SIG-M5 (cell line): ENCODE results near the gene LRMDA.

Experiments used
- DNase-seq: peaks from one replicate; lab custom pipeline; 2025; lab: John Stamatoyannopoulos, UW

The LRMDA gene

DNA sequence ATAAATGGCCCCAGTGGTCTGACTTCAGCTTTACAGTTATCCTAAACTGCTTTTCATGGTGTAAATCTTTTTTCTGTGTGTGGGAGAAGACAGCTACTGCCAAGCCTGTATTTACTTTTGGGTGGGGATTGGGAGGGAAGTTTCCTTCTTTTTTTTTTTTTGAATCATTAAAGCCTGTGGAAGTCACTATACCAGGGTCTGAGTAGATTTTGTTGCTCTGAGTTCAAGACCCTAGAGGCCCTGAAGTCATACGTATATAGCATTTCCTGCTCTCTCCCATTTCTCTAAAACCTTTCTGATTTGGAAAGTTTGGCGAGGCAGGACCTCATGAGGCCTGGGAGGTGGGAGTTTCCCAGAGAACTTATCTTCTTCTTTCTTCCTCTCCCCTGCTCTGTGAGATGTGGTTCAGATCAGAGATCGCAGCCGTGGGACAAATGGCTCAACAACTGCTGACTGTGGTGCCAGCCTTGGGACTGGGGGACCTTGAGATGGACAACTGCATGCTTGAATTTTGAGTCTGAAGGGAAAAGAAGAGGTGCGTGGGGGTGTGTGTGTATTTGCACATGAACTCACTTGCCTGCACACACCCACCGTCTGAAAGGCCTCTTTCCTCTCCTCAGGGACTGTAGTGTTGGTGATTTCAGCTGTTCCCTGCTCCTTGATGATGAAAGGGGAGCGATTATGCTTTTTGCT is 18.1 kb downstream of the LRMDA start:
- DNase-seq: no peak

DNA sequence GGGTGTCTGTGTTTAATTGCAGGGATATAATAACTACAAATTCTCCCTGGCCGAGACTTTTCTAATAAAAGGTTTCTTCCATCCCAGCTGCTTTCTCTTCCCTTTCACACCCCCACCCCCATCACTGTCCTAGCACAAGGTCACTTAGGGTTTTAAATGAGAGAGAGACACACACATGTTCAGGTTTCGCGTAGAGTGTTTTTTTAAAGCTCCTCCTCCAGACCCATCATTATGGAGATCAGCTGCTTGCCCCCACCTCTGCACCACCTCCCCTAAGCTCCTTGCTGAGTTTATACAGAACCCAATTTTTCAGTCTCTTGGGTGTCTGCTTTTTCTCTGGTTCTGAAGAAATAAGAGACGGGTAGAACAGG is 18.6 kb downstream of the LRMDA start:
- no peak for DNase-seq

DNA sequence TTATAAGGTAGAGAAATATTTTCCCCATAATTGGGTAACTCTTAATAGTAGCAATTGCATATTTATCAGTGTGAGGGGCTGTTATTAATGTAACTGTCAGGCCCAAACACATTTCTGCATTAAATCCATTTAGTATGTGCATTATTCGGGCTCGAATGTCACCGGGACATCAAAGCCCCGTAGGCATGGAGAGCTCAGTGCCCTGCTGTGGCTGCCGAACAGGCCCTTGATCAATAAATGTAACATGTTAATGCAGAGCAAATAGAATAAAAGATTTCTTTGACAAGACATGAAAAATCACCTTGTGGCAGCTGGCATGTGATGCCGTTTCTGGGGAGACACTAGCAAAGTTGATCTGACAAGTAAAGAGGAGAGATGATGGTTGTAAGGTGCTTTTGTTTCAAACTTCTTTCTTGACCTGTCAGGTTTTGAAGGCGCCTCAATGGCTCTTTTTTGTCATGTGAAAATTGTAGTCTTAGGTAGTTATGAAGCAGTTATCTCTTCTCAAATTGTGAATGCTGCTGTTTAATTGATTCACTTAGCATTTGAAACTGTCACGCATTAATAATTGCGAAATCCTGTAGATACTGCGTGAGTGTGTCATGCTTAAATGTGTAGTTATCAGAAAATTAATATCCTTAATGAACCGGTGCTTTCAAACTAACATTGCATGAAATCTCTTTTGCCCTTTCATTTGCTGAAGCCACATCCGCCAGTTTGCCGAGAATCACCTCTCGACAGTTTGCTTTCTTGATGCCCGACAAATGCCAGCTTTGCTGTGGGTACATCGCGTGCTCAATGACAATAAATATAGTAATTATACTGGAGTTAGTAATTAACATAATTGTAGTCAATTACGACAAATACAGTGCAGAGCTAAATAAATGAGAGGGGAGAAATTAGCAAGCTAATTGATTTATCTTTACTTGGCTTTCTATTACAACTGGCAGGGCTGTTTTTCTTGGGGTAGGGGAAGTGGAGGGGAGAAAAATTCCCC is 19.5 kb downstream of the LRMDA start:
- DNase-seq: no peak

DNA sequence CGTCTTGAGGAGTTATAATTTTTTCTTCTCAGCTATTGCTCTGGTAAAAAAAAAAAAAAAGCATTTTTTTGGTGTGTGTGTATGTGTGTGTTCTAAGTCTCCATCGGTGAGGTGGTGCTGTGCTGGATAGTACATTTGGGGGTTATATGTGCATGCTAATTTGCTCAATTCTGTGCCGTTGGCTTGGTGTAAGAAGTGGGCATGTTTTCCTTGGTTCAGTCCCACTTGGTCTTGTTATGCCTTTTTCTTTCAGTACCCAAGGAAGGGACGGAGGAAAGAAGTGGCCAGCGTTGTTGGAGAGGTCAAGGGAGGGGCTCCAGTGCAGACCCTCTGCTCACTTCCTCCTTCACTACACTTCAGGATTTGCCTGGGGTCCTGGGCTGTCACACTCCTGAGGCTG is 20.4 kb downstream of the LRMDA start:
- DNase-seq: no peak

DNA sequence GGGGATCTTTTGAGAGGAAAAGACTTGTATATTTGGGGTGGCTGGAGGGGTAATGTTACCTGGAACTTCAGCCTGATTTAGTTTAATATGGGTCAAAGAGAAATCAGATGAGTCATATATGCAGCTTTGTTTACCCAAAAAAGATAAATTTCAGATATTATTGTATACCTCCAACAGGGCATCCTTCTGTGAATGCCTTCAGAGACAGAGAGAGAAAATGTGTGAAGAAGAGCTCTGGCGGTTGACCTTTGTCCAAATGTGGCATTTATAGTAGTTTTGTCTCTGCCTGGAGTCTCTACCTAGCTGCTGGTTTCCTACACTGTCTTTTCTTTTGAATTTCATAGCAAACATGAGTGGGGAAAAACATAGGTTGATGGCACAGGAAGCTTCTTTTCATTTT is 21.6 kb downstream of the LRMDA start:
- no peak for DNase-seq

DNA sequence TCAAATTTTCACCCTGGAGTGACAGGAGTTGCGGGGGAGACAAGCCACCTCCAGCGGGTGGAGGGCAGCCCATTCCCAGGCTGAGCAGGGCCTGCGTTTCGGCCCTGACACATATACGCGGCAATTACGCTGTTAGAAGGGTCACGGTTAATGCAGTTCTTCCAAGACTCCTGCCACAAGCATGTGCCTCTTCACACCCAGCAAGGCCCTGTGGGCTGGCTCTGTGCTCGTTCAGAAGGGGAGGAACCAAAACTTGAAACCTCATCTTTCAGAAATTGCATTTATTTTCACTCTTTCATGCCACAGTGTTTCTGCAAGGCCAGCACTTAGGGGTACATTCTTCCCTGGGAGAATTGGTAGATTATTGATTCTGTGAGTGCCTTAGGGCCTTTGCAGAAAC is 24.7 kb downstream of the LRMDA start:
- no peak for DNase-seq

DNA sequence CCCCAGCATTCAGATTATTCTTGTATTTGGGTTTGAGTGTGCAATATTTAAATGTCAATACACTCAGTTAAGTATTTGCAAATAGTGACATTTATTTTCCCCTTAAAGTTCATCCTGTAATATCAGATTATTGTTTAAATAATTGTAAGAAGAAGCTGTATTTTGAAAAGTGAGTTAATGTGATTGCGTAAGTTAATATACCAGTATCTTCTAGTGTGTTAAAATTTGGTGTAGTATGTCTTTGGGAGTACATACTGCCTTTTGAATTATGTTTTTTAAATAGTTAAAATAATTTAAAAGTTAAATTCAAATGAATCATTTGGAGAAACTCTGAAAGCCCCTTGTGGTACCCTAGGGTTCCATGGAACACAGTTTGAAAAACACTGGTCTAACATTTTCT is 28.6 kb downstream of the LRMDA start:
- DNase-seq: no peak

DNA sequence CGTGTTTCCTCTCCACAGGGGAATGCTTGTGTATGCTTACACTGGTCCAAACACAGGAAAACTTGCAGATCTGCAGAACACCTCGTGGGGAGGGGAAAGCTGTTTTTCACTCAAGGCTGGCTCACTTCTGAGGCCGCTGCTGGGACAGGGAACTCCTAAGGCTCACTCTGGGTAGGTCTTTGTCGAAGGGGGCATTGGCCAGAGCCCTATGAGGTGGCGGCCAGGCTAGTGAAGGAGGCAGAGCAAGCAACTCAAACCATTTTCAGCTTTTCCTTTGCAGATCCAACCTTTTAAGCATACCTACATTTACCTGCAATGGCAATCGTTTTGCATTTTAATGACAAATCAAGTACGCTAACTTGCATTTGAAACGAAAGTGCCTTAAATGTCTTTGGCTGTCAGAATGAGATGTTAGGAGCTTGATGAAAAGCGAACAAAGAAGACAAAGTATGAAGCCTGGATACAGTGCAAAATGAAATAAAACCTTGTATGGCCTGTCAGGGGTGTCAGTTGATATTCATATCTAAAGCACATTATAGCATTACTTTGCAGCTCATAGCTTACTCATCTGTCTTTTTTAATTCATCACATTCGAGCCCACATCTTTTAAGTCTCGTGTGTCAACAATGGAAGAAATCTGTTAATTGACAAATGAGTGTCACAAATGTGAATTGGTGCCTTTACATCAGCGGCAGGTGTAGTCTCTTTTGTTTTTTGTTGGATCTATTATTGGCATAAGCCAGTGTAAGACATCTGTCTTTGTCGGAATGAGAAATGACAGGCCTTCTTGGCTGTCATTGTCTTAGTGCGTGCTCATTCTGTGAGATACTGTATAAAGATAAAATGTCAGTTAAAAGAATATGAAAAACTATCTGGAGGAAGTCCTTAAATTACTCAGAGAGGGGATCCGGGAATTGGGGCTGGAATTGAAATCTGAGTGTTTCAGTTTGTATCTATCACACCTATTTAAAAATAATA is 30.5 kb downstream of the LRMDA start:
- no peak for DNase-seq

DNA sequence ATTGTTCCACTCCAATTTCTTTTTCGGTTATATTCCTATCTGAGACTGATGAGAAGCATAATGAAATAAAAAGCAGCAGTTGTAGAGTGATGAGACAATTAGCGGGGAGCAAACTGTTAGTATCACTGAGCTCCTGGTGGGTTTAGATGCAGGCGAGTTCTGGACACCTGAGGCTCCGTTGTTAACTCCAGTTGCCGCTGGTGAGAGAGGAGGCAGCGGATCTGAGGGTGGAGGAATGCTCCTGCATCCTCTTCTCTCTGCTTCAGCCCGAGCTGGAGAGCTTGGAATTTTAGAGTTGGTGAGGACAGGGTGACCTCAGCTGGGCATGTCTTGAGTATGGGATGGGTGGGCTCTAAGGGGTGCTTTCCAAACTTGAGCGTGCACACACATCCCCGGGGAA is 31.4 kb downstream of the LRMDA start:
- no peak for DNase-seq

DNA sequence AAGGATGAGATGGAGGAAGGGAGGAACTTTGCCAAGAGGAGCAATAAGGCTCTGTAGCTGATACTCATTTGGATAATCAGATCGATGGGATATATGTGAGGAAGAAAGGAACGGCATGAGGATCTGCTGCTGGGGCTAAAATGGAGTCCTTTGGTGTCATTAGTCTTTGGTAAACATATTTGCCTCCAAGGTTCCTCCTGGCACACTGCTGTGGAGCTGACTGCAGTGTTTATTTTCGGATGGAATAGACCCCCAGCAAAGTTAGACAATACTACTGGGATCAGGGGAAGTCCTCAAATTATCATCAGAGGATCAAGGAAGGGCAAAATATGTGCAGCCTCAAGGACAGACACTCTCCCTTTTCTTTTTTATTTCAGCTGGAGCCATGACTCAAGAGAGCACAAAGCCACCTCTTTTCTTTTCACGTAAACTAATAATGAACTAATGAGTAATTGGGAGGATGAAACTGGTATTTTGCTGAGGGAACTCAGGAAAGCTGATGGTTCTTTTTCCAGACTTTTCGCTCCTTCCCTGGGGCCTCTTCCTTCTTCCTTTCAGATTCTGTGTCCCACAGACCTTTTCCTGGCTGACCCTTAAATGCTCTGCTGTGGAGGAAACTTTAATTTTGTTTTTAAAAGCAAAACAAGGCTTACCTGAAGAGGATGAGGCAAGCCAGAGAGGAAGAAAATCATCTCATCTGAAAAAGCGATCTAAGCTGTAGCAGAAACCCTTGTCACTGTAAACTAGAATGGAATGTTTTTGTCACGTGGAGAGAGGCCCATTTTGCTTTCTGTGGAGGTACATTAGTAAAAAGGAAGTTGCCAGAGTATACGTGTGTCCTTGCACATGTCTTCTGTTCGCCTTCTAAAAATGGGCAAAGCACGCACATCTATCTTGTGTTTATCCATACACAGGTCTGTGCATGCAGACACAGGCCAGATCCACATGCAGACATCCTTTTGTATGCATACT is 33.3 kb downstream of the LRMDA start:
- DNase-seq: no peak

DNA sequence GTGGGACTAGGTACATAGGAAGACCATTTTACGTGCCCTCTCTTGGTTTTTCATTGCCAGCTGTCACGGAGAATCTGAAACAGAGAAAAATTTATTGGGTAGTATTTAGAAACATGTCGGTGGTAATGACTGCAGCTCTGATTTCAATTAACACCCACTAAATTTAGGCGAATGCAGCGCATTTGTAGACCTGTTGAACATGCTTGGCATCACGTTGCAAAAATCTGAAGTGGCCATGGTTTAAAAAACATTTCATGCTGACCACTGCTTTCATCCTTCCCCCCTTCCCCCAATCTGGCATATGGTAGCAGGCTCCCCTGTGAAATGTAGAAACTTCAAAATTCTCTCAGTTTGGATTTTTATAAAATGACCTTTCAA is 34.0 kb downstream of the LRMDA start:
- no peak for DNase-seq

DNA sequence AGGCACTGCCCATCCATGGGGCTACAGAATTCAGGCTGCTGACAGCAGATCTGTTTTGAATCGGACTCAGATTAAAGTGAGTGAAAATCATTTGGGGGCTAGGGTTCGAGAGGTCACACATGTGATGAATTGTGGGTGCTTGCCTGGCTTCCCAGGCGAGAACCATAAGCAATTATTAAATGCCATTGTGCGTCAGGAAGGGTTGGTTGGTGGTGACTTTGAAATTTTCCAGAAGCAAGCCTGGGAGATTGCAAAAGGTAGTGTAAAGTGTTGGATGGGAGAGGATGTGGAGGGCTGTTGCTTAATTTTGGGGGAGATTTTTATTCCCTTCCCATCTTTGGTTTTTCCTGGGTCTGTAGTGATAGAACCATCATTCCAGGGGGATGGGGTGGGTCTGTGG is 34.6 kb downstream of the LRMDA start:
- no peak for DNase-seq

DNA sequence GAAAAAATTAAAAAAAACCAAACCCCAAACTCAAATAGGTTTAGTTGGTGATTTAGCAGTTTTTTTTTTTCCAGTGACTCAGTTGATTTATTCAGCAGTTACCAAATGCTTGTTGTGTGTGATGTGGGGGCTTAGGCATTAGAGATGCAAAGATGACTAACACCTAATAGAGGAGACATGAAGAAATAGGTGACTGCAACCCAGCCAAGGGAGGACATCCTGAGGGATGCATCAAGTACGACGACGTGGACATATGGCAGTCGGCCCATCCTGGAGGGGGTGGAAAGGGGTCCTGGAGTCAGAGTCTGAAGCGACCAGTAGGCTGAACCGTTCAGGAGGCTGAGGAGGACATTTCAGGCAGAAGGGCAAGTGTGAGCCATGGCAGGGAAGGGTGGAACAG is 35.5 kb downstream of the LRMDA start:
- DNase-seq: no peak

DNA sequence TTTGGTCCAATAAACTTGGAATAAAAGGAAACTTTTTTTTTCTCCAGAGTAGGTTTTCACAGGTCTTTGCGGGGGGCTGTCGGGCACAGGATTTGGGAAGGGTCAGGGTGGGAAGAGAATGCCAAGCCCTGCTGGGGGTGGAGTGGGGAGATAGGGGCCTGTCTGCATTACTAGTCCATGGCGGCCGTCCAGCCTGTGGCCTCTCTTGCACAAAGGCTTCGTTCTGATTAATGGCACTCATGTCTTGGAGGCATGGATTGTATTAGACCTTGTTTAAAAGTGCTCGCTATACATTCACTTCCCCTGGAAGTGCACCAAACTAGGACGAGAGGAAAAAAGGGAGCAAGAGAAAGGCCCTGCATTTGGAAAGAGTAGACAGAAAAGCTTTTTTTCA is 37.2 kb downstream of the LRMDA start:
- DNase-seq: no peak

DNA sequence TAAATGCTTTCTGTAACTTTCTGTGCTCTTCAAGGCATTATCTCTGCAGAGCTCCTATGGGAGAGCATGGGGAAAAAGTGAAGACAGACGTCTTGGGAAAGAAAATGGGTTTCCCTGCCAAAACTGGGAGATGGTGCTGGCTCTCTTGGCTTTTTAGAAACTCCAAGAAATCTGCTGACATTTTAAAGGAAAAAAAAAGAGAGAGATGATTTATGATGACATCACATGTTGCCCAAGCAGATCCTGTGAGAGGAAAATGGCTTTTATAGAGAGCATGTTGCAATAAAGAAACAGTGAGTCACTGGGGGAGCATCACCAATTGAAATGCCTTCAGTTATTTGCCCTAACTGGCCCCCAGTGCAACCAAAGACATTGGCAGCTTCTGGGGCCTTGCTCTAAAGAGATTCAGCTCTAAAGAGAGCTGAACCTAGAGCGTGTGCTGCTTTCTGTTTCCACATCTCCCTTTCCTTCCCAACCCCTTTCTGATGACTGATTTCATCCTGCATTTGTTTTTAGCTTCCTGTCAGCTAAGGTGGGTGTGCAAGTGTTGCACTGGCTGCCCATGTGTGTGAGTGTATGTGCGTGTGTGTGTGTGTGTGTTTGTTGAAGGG is 37.7 kb downstream of the LRMDA start:
- DNase-seq: peak; percentile 92

DNA sequence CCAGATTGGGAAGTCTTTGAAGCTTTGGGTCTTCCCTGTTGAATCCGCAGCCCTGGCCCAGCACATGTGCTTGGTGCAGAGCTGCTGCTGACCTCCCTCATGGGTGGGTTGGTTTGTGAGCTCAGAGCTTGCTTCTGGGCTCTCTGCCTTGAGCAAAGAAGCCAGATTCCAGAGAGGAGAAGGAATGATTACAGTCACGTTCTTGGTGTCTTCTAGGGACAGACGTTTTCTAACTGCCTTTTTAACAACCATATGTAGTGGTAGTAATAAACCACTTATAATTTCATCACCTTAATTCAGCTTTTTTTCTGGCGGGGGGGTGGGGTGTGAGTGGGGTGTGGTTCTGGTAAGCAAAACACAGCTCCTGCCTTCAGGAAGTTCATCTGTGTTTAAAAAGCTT is 39.5 kb downstream of the LRMDA start:
- DNase-seq: no peak

DNA sequence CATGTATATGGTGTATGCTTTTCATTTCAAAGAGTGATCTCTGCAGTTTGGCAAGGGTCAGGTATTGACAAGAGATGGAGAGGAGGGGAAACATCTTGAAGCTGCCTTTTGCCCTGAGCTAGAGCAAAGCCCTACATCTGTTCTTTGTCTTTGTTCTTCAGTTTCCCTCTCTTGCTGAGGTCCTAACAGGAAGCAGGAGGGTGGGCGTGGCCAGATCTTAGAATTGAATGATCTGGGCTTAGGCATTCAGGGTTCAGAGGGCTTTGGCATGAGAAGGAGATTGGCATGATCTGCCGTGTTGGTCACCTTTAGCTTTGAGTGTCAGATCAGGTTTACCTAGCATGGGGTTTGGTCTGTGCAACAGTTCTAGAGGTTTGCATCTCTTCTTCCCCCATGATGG is 41.3 kb downstream of the LRMDA start:
- no peak for DNase-seq

DNA sequence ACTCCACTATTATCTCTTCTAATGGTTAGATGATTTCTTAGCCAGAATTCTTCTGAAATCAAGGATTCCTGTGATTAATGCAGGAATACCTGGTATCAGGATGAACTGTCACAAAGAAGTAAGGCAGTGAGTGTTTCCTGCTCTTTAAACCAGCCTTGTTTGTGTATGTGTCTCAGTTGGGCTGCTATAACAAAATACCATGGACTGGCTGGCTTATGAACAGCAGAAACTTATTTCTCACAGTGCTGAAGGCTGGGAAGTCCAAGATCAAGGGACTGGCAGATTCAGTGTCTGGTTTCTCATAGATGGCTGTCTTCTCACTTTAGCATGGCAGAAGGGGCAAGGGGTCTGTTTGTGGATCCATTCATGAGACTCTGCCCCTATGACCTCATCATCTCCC is 42.7 kb downstream of the LRMDA start:
- DNase-seq: no peak

DNA sequence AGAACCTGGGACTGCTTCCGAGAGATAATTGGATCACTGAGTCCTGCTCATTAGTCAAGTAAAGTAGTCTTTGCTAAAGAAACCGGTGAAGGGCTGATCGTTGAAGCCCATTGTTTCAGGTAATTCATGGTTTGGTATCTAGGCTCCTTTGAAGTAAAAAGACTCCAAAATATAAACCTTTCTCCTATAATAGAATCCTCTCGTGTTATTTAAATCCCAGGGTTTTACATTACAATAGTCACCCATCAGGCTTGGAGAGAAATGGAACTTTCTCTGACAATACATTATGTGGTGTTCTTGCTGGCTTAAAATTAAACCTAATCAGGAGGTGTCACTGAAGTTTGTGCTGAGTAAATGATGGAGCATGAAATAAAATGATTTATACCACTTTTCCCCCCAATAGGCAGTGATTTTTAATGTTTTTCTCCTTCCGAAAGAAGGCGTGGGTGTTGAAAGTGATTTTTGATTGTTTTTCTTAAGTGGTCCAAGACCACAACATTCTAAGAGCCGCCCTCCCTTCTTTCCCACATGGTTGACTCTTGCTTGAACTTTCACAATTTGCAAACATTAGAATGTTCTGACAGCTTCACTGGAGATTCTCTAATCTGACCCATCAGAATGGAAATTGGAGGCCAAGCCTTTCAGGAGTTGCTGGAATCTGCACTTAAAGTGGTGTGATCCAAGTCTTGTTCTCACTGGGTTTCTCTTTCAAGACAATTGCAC is 44.2 kb downstream of the LRMDA start:
- no peak for DNase-seq

DNA sequence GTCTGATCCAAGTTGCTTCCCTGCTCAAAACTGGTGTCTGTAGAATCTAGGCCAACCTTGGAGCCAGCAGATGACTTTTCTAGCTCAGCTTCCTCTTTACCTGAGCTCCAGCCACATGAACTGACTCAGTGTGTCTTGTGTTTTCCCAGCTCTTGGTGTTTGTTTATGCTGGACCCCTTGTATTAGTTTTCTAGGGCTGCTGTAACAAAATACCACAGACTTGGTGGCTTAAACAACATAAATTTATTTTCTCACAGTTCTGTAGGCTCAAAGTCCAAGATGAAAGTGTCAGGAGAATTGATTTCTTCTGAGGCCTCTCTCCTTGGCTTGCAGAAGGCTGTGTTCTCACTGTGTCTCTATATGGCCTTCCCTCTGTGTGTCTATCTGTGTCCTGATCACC is 45.1 kb downstream of the LRMDA start:
- no peak for DNase-seq
